Muscle of leg (tissue), 11 donors: ENCODE data around the gene TMEM9. TPM values are rescaled to one million over a fixed set of nuclear protein-coding genes. Genes with fewer than 3 reads are reported as not detected.

ENCODE experiments used
- DNase-seq: peaks from one replicate; pipeline ENCODE4 v3.0.0; 2013
- H3K27ac ChIP-seq: one replicate; pipeline ENCODE4 v1.5.1; 2013; ENCODE audit warnings: mild to moderate bottlenecking, low read length, control low read depth
- H3K27me3 ChIP-seq: one replicate; pipeline ENCODE4 v1.6.1; 2013; ENCODE audit warnings: low read length; ENCODE audit not compliant: control insufficient read depth, insufficient read depth
- H3K36me3 ChIP-seq: one replicate; pipeline ENCODE4 v1.6.1; 2013; ENCODE audit warnings: low read length; ENCODE audit not compliant: control insufficient read depth, insufficient read depth
- H3K4me1 ChIP-seq: one replicate; pipeline ENCODE4 v1.6.1; 2013; ENCODE audit warnings: low read length; ENCODE audit not compliant: control insufficient read depth, insufficient read depth
- H3K4me3 ChIP-seq: one replicate; pipeline ENCODE4 v1.5.1; 2013; ENCODE audit warnings: low read length, control low read depth
- H3K9me3 ChIP-seq: replicated peaks from 2 replicates; pipeline ENCODE4 v1.6.1; 2013; ENCODE audit warnings: low read depth, low read length; ENCODE audit not compliant: control insufficient read depth
- WGBS: methylation state at CpG from one replicate; pipeline ENCODE4 v1.1.5; 2013; ENCODE audit warnings: missing lambda C conversion rate; ENCODE audit not compliant: insufficient coverage; 5-methylcytosine and 5-hydroxymethylcytosine counted together
- polyA plus RNA-seq, 8 donors: library from polyadenylated mRNA; unstranded; fragments of 120-200 nt; gene quantifications; one replicate each; pipeline versions ENCODE4 v1.2.1 to v1.2.3, GENCODE V29; 2013; ENCODE audit warnings: inconsistent platforms in 1 of 8, low replicate concordance in 1 of 8; ENCODE audit not compliant: insufficient read length in 8 of 8, insufficient read depth in 1 of 8
- total RNA-seq: library from RNA; stranded (reverse); fragments of 120-200 nt; gene quantifications from one replicate; pipeline ENCODE4 v1.2.4, GENCODE V29; 2013

Gene TMEM9
- total and polyA plus RNA-seq, 9 donors, result 50.3 to 83.1 (median 70.2) TPM

DNA sequence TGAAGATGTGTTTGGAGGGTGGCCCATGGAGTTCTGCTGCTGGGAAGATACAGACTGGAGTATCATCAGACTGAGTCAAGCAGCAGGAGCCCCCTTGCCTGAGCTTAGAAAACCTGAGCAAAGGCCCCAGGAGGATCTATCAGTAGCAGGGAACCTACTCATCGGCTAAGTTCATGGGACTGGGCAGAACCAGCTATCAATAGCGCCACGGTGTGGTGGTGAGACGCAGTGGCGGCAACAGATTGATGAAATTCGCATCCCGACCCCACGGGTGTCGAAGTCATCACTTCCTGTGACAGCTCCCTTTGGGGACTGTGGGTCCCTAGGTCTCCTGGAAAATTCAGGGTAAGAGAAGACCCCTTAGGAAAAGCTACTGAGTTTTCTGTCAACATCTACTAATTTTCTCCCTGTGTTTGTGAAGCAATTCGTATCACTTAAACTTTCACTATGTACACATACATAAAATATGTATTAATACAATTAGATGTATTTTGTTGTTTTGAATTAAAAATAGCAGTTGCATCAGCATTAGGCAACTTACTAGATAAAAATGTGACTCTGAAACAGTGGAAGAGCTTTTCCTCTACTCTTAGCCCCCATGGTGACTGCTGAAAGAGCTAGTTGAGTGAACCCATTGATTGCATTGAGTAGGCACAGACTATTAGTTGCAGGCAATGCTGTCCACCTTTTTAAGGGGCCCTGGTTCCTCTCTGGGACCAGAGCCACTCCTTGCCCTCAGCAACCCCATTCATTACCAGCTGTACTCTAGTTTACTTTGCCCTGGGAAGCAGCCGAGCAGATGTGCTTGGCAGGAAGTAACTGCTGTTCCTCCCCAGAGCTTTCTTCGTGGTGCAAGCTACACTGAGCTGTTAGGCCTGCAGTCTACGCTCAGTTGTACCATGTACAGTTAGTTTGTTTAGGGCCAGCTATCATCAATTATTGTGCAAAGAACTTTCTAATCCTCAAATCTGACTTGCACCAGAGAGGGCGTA, 34.8 kb downstream of the TMEM9 start:
- peaks cover 14% of the 10 kb centered on the region for H3K27me3 ChIP-seq
- H3K4me1 ChIP-seq, result peaks cover 26% of the 10 kb centered on the region
- H3K27ac ChIP-seq, result no peak overlapping the region
- DNase-seq, result peak; percentile 72
- H3K36me3 ChIP-seq, result no peaks in the 10 kb centered on the region
- WGBS, result 21% methylated on average over 9 of the region's 14 CpGs
- no peaks in the 10 kb centered on the region for H3K9me3 ChIP-seq
- no peak overlapping the region for H3K4me3 ChIP-seq

GRCh38 chr1:201116091-201116490, 38.2 kb downstream of the TMEM9 start:
- Histone ChIP-seq H3K36me3 (no peaks in the 10 kb centered on the region), H3K27me3 (peaks cover 21% of the 10 kb centered on the region), H3K27ac (no peak overlapping the region), H3K9me3 (no peaks in the 10 kb centered on the region), H3K4me1 (peaks cover 52% of the 10 kb centered on the region), H3K4me3 (no peak overlapping the region)
- no CpG with 5 or more reads among the region's 2 CpGs for WGBS
- no peak for DNase-seq

- 97% methylated on average over 18 of the region's 25 CpGs for WGBS
- Histone ChIP-seq H3K36me3 (no peaks in the 10 kb centered on the region), H3K4me3 (no peak overlapping the region), H3K4me1 (peaks cover 54% of the 10 kb centered on the region), H3K9me3 (no peaks in the 10 kb centered on the region), H3K27ac (no peak overlapping the region), H3K27me3 (peaks cover 21% of the 10 kb centered on the region)
- DNase-seq, result no peak
These were observed 38.8 kb downstream of the TMEM9 start for GRCh38 chr1:201115390-201115937.

DNA sequence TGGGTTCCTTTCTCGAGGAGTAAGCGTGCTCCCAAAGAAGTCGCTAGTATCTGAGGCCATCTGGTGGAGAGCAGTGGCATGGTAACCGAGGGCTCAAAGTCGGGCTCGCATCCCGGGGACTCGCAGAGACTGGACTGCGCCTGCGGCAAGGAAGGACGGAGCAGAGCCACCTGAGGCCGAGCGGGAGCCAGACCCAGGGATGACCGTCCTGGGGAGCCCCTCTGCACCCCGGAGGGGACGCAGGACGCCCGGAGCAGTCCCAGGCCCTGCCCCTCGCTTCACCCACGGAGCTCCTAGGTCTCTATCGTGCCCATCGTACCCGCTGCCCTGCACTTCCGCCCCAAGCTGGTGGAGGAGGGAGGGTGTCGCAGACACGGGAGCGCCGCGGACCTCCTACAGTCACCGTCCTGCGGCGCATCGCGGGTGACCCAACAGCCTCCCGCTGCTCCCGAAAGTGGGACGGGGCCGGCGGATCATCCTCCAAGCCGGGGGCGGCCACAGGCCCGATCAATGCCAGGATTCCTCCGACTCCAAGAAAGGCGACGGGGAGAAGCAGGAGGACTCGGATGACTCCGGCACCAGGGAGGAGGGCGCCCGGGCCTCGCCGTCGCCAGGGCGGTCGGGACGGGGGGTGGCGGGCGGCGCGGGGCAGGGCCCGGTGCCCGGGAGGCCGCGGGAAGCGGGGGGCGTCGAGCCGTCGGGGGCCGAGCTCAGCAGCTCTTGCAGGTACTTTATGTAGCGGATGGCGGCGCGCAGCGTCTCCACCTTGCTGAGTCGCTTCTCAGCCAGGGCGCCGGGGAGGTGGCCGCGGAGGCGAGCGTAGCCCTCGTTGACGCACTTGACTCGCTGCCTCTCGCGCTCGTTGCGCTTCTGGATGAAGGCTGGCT, 39.8 kb downstream of the TMEM9 start:
- H3K4me1 ChIP-seq, result peaks cover 53% of the 10 kb centered on the region
- peak; percentile 96 for DNase-seq
- no peak overlapping the region for H3K27ac ChIP-seq
- WGBS, result 2% methylated on average over 82 of the region's 88 CpGs
- peak overlapping the region; percentile 72 for H3K4me3 ChIP-seq
- H3K36me3 ChIP-seq, result peaks cover 4% of the 10 kb centered on the region
- H3K27me3 ChIP-seq, result peaks cover 21% of the 10 kb centered on the region
- H3K9me3 ChIP-seq, result no peaks in the 10 kb centered on the region

GRCh38 chr1:201113451-201114244, 40.6 kb downstream of the TMEM9 start:
- 100% methylated on average over 3 of the region's 17 CpGs for WGBS
- DNase-seq, result no peak
- H3K27me3 ChIP-seq, result peaks cover 21% of the 10 kb centered on the region
- no peak overlapping the region for H3K4me3 ChIP-seq
- peaks cover 52% of the 10 kb centered on the region for H3K4me1 ChIP-seq
- H3K9me3 ChIP-seq, result no peaks in the 10 kb centered on the region
- H3K36me3 ChIP-seq, result peaks cover 4% of the 10 kb centered on the region
- H3K27ac ChIP-seq, result no peak overlapping the region

- Histone ChIP-seq H3K36me3 (peaks cover 4% of the 10 kb centered on the region), H3K27ac (peak overlapping the region; percentile 78), H3K9me3 (no peaks in the 10 kb centered on the region), H3K27me3 (peaks cover 21% of the 10 kb centered on the region), H3K4me1 (peaks cover 55% of the 10 kb centered on the region), H3K4me3 (no peak overlapping the region)
- WGBS, result no CpG with 5 or more reads among the region's 3 CpGs
- DNase-seq, result no peak
These were observed 41.3 kb downstream of the TMEM9 start for GRCh38 chr1:201112926-201113325.

GRCh38 chr1:201112173-201112731, 42.0 kb downstream of the TMEM9 start, which contains the start of gene CACNA1S:
CACNA1S (minus strand) TSS chr1:201112426; CDS start chr1:201112339, 87 bp downstream.
- H3K9me3 ChIP-seq, result no peaks in the 10 kb centered on the region
- WGBS, result 60% methylated on average over 1 of the region's 9 CpGs
- DNase-seq, result peak; percentile 72
- peaks cover 4% of the 10 kb centered on the region for H3K36me3 ChIP-seq
- H3K27ac ChIP-seq, result peak within 1 kb of the TSS; percentile 84
- peaks cover 58% of the 10 kb centered on the region for H3K4me1 ChIP-seq
- peaks cover 19% of the 10 kb centered on the region for H3K27me3 ChIP-seq
- peak within 1 kb of the TSS; percentile 40 for H3K4me3 ChIP-seq

DNA sequence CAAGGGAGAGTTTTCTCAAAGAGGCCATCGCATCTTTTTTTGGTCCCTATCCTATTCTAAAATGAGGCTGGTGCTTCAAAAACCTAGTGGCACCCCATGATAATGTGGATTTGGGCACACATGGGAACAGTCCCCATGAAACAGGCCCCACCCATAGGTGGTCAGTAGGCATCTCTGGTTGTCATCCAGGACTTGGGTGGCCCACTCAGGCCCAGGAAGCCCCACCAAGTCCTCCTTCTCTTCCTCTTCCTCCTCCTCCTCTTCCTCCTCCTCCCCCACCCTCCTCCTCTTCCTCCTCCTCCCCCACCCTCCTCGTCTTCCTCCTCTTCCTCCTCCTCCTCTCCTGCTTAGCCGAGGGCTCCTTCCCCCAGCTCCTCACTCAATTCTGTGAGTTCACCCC, 42.6 kb downstream of the TMEM9 start:
- Histone ChIP-seq H3K27me3 (peaks cover 19% of the 10 kb centered on the region), H3K4me1 (peaks cover 63% of the 10 kb centered on the region), H3K4me3 (peak overlapping the region; percentile 40), H3K36me3 (peaks cover 8% of the 10 kb centered on the region), H3K27ac (peak overlapping the region; percentile 84), H3K9me3 (no peaks in the 10 kb centered on the region)
- WGBS, result 73% methylated on average over 3 of the region's 3 CpGs
- DNase-seq, result no peak

- H3K27me3 ChIP-seq, result peaks cover 19% of the 10 kb centered on the region
- no peak for DNase-seq
- peak overlapping the region; percentile 27 for H3K4me3 ChIP-seq
- peaks cover 65% of the 10 kb centered on the region for H3K4me1 ChIP-seq
- peak overlapping the region; percentile 62 for H3K27ac ChIP-seq
- WGBS, result 72% methylated on average over 3 of the region's 7 CpGs
- peaks cover 8% of the 10 kb centered on the region for H3K36me3 ChIP-seq
- H3K9me3 ChIP-seq, result no peaks in the 10 kb centered on the region
These were observed 43.1 kb downstream of the TMEM9 start for GRCh38 chr1:201111156-201111555.
